H1 (cell line): ENCODE measurements around the gene RAB11FIP3. TPM values are rescaled to one million over a fixed set of nuclear protein-coding genes. Genes with fewer than 3 reads are reported as not detected.

Experiments used
- CTCF ChIA-PET: fragments of 300-600 bp; sonication (Branson Sonifier 250); formaldehyde crosslinking; loops from one replicate; lab custom pipeline; 2021; ENCODE audit not compliant: partially characterized antibody; lab: Charles Lee
- POLR2A ChIA-PET: fragments of 300-600 bp; sonication (Branson Sonifier 250); formaldehyde crosslinking; loops from one replicate; lab custom pipeline; 2021; ENCODE audit warnings: inconsistent platforms; ENCODE audit not compliant: partially characterized antibody; lab: Charles Lee
- DNase-seq, 2 experiments: peaks; one replicate each; pipeline versions ENCODE4 v3.0.0 to v3.0.0-alpha.2; 2010 to 2022; ENCODE audit warnings: low spot score in 2 of 2, low read depth in 1 of 2, mixed read lengths in 1 of 2
- FAIRE-seq: peaks from 2 replicates; lab custom pipeline; 2011; peaks lifted over from hg19 to GRCh38; lab: Jason Lieb, UNC
- H2AFZ ChIP-seq: 2 replicates; pipeline ENCODE4 v1.8.1; 2012; ENCODE audit warnings: low read length, inconsistent platforms
- H2AK5ac ChIP-seq: 2 replicates; pipeline ENCODE4 v1.6.1; 2013; ENCODE audit warnings: low read depth, low read length
- H2BK120ac ChIP-seq: replicated peaks from 2 replicates; pipeline ENCODE3; 2013; ENCODE audit warnings: low read depth, low read length, inconsistent platforms
- H2BK12ac ChIP-seq: 2 replicates; pipeline ENCODE4 v1.6.1; 2013; ENCODE audit warnings: low read depth, low read length
- H2BK15ac ChIP-seq: 2 replicates; pipeline ENCODE4 v1.6.1; 2013; ENCODE audit warnings: low read length
- H2BK20ac ChIP-seq: 2 replicates; pipeline ENCODE4 v1.6.1; 2013; ENCODE audit warnings: low read length
- H2BK5ac ChIP-seq: 2 replicates; pipeline ENCODE4 v1.6.1; 2013; ENCODE audit warnings: low read depth, low read length
- H3K14ac ChIP-seq: 2 replicates; pipeline ENCODE4 v1.6.1; 2013; ENCODE audit warnings: inconsistent platforms; ENCODE audit not compliant: insufficient read length
- H3K18ac ChIP-seq: 2 replicates; pipeline ENCODE4 v1.6.1; 2013; ENCODE audit warnings: low read length; ENCODE audit errors: extremely low read depth
- H3K23ac ChIP-seq: 2 replicates; pipeline ENCODE4 v1.6.1; 2013; ENCODE audit warnings: inconsistent platforms; ENCODE audit not compliant: insufficient read length
- H3K23me2 ChIP-seq: 2 replicates; pipeline ENCODE4 v1.6.1; 2013; ENCODE audit warnings: low read depth, low read length
- H3K27ac ChIP-seq: 2 replicates; pipeline ENCODE4 v1.6.1; 2011; ENCODE audit warnings: low read depth, low read length, inconsistent platforms
- H3K27me3 ChIP-seq, 4 experiments: replicated peaks in 1 of 4; 1 replicate in 1 of 4; 2 replicates in 3 of 4; pipeline versions ENCODE4 v1.6.1 to v1.8.1; 2011 to 2013; ENCODE audit warnings: low read length in 3 of 4, mild to moderate bottlenecking in 3 of 4, inconsistent platforms in 2 of 4, mixed read lengths in 2 of 4, moderate library complexity in 1 of 4; ENCODE audit not compliant: control insufficient read depth in 3 of 4, insufficient read depth in 3 of 4; ENCODE audit errors: extremely low read depth in 1 of 4
- H3K36me3 ChIP-seq, 4 experiments: 2 replicates each; pipeline versions ENCODE4 v1.6.1 to v1.8.1; 2011 to 2013; ENCODE audit warnings: mild to moderate bottlenecking in 4 of 4, low read length in 3 of 4, moderate library complexity in 2 of 4, control low read depth in 1 of 4, inconsistent platforms in 1 of 4; ENCODE audit not compliant: insufficient read depth in 4 of 4, control insufficient read depth in 2 of 4
- H3K4ac ChIP-seq: replicated peaks from 2 replicates; pipeline ENCODE3; 2013; ENCODE audit warnings: low read length, low read depth, mixed read lengths, inconsistent platforms; ENCODE audit not compliant: insufficient read length
- H3K4me1 ChIP-seq, 4 experiments: replicated peaks in 1 of 4; 1 replicate in 1 of 4; 2 replicates in 3 of 4; pipeline versions ENCODE4 v1.6.1 to v1.8.1; 2011 to 2013; ENCODE audit warnings: low read length in 3 of 4, inconsistent platforms in 2 of 4, mixed read lengths in 1 of 4; ENCODE audit not compliant: insufficient read depth in 4 of 4, control insufficient read depth in 3 of 4
- H3K4me2 ChIP-seq, 2 experiments: 2 replicates each; pipeline versions ENCODE4 v1.6.1 to v1.8.1; 2011 to 2013; ENCODE audit warnings: low read depth in 2 of 2, low read length in 2 of 2, control low read depth in 1 of 2, inconsistent platforms in 1 of 2, mild to moderate bottlenecking in 1 of 2; ENCODE audit not compliant: insufficient read depth in 1 of 2
- H3K4me3 ChIP-seq, 4 experiments: fragments of 200-600, 300-600 bp in 1 of 4; sonication (generic), shearing (Covaris generic), sonication (Bioruptor Twin) in 1 of 4; 2 replicates each; pipeline versions ENCODE4 v1.5.1 to v1.8.1; 2011 to 2016; ENCODE audit warnings: low read length in 4 of 4, low read depth in 3 of 4, control low read depth in 2 of 4, inconsistent platforms in 2 of 4, mild to moderate bottlenecking in 2 of 4, mixed read lengths in 1 of 4, moderate library complexity in 1 of 4; ENCODE audit not compliant: insufficient read depth in 2 of 4; ENCODE audit errors: extremely low read depth in 1 of 4
- H3K56ac ChIP-seq: replicated peaks from 2 replicates; pipeline ENCODE3; 2013; ENCODE audit warnings: low read depth, mild to moderate bottlenecking, mixed read lengths, low read length, inconsistent platforms; ENCODE audit not compliant: insufficient read length
- H3K79me1 ChIP-seq: 2 replicates; pipeline ENCODE4 v1.6.1; 2013; ENCODE audit warnings: low read depth, low read length, control low read depth
- H3K79me2 ChIP-seq, 2 experiments: 2 replicates each; pipeline versions ENCODE4 v1.6.1 to v1.8.1; 2012 to 2013; ENCODE audit warnings: low read length in 2 of 2, mild to moderate bottlenecking in 2 of 2, inconsistent platforms in 1 of 2; ENCODE audit not compliant: insufficient read depth in 2 of 2, control insufficient read depth in 1 of 2
- H3K9ac ChIP-seq, 4 experiments: replicated peaks in 1 of 4; 1 replicate in 1 of 4; 2 replicates in 3 of 4; pipeline versions ENCODE4 v1.6.1 to v1.8.1; 2011 to 2013; ENCODE audit warnings: low read depth in 3 of 4, low read length in 3 of 4, control low read depth in 2 of 4, mild to moderate bottlenecking in 2 of 4, moderate library complexity in 2 of 4, inconsistent platforms in 1 of 4; ENCODE audit errors: extremely low read depth in 1 of 4
- H3K9me3 ChIP-seq, 2 experiments: 2 replicates each; pipeline versions ENCODE4 v1.6.1 to v1.8.1; 2012 to 2013; ENCODE audit warnings: mild to moderate bottlenecking in 2 of 2, moderate library complexity in 2 of 2, control low read depth in 1 of 2, inconsistent platforms in 1 of 2, low read depth in 1 of 2, low read length in 1 of 2, mixed read lengths in 1 of 2; ENCODE audit not compliant: insufficient read depth in 2 of 2
- H4K20me1 ChIP-seq, 2 experiments: replicated peaks in 1 of 2; 2 replicates each; pipeline versions ENCODE3 to v1.8.1; 2011 to 2013; ENCODE audit warnings: inconsistent platforms in 2 of 2, low read length in 2 of 2, mild to moderate bottlenecking in 1 of 2; ENCODE audit not compliant: insufficient read depth in 2 of 2, control insufficient read depth in 1 of 2
- H4K5ac ChIP-seq: 2 replicates; pipeline ENCODE4 v1.6.1; 2013; ENCODE audit warnings: low read length, low read depth, mixed read lengths, inconsistent platforms; ENCODE audit not compliant: insufficient read length
- H4K8ac ChIP-seq: 2 replicates; pipeline ENCODE4 v1.8.0; 2013; ENCODE audit warnings: mild to moderate bottlenecking, moderate library complexity, low read length, inconsistent platforms; ENCODE audit not compliant: insufficient read depth; ENCODE audit errors: extremely low read depth
- H4K91ac ChIP-seq: replicated peaks from 2 replicates; pipeline ENCODE3; 2013; ENCODE audit warnings: low read length, mixed read lengths, inconsistent platforms; ENCODE audit not compliant: insufficient read length
- CBX5 ChIP-seq: fragments of 300-800, 300-1000 bp; sonication (generic); IDR thresholded peaks from 2 replicates; pipeline ENCODE4 v1.7.1; 2016; ENCODE audit warnings: antibody characterized with exemption, low read length, low read depth
- RFX5 ChIP-seq: IDR thresholded peaks from 2 replicates; pipeline ENCODE4 v1.6.1; 2011; ENCODE audit warnings: low read depth, low read length, improper control_type of control experiment, borderline replicate concordance
- RXRA ChIP-seq: IDR thresholded peaks from 2 replicates; pipeline ENCODE4 v1.6.1; 2011; ENCODE audit warnings: low read depth, mild to moderate bottlenecking, low read length, moderate library complexity; ENCODE audit not compliant: insufficient read depth
- WGBS, 2 experiments: shearing (Covaris generic) in 1 of 2; methylation state at CpG; one replicate each; pipeline versions ENCODE4 v1.1.6 to v1.1.7; 2013 to 2015; ENCODE audit warnings: low lambda C conversion rate in 2 of 2, mixed read lengths in 2 of 2, inconsistent platforms in 1 of 2, low coverage in 1 of 2, missing lambda C conversion rate in 1 of 2; ENCODE audit not compliant: insufficient replicate concordance in 2 of 2, insufficient coverage in 1 of 2, insufficient read length in 1 of 2; ENCODE audit errors: extremely low coverage in 1 of 2, missing lambda C conversion rate in 1 of 2; 5-methylcytosine and 5-hydroxymethylcytosine counted together
- polyA plus RNA-seq, 7 experiments: library from polyadenylated mRNA; depleted of rRNA in 3 of 7; stranded (reverse) in 5 of 7; unstranded in 2 of 7; fragments of >200 nt in 5 of 7; fragments of 200-250 nt in 2 of 7; gene quantifications; 1 replicate in 5 of 7; 2 replicates in 1 of 7; 4 replicates in 1 of 7; pipeline versions ENCODE4 v1.2.1 to v1.2.3, GENCODE V29; 2011 to 2013; ENCODE audit warnings: missing spikeins in 2 of 7, mixed read lengths in 2 of 7
- total RNA-seq: library from RNA; stranded (reverse); fragmentation: NEBNext Ultra II Directional; extraction: Animal tissue kit (Norgen Biotek cat#: 25700); gene quantifications from 2 replicates; pipeline ENCODE4 v1.2.1, GENCODE V29; 2021
- TF ChIP-seq, protein P1 (sequence below), 3 experiments: IDR thresholded peaks; 1 replicate in 2 of 3; 2 replicates in 1 of 3; pipeline versions ENCODE4 v1.5.1 to v1.6.1; 2011; ENCODE audit warnings: low read length in 3 of 3, mild to moderate bottlenecking in 3 of 3, inconsistent platforms in 2 of 3, low read depth in 1 of 3, moderate library complexity in 1 of 3; ENCODE audit not compliant: insufficient read depth in 1 of 3; ENCODE audit errors: control extremely low read depth in 1 of 3

RAB11FIP3 gene
- total and polyA plus RNA-seq, 2 of the 8 experiments (the other 6 are each of a cell fraction or from before 2014, with no cell fraction given): 9.3 to 35.2 TPM

DNA sequence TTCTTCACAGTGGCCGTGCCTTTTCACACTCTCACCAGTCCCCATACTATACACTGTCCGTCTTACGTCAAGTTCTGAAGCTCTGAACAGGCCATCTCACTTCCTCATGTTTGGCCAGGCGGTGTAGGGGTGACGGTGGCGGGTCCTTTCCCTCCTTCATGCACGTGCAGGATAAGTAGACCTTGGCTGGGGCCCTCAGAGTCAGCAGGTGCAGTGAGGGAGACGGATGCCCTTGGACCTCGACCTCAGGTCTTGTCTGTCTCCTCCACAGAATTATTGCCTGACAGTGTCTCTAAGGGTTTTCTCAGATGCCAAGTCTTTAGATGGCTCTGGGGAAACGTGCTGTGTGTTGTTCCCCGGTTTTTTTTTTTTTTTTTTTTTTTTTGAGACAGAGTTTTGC is 37.6 kb downstream of the RAB11FIP3 start:
- ChIA-PET POLR2A (no interaction called here), CTCF (no interaction called here)
- no peak overlapping the region for H3K4me3 ChIP-seq
- H2AK5ac ChIP-seq: no peak overlapping the region; the same call in 1 of the 2 replicates
- 91% methylated on average over 10 of the region's 11 CpGs; no CpG with 5 or more reads in 1 of the 2 experiments for WGBS, 2 experiments
- H2BK15ac ChIP-seq: no peak overlapping the region
- H2AFZ ChIP-seq: no peak overlapping the region
- no peak overlapping the region for H2BK20ac ChIP-seq
- no peak overlapping the region for H3K4ac ChIP-seq
- 0 out of 2 replicates have a peak, but pooled peaks cover 2% of the 10 kb centered on the region for H3K79me1 ChIP-seq
- H3K36me3 ChIP-seq: no peaks in the 10 kb centered on the region; a peak in 1 of 8 replicates
- H3K23me2 ChIP-seq: no peaks in the 10 kb centered on the region
- H3K27ac ChIP-seq: no peak overlapping the region
- H3K27me3 ChIP-seq: no peaks in the 10 kb centered on the region
- H2BK12ac ChIP-seq: no peak overlapping the region
- H3K18ac ChIP-seq: no peak overlapping the region
- FAIRE-seq: no peak
- H4K8ac ChIP-seq: no peak overlapping the region
- no peak overlapping the region for H2BK120ac ChIP-seq
- peaks cover 0 to 4% of the 10 kb centered on the region in 2 experiments; a peak in 1 of 4 replicates for H3K79me2 ChIP-seq
- H4K20me1 ChIP-seq: peaks cover 0 to 15% of the 10 kb centered on the region in 2 experiments
- H3K4me2 ChIP-seq: no peak overlapping the region
- peaks cover 0 to 4% (median 1%) of the 10 kb centered on the region in 4 experiments; a peak in 5 of 7 replicates for H3K4me1 ChIP-seq
- H4K5ac ChIP-seq: no peak overlapping the region
- H2BK5ac ChIP-seq: no peak overlapping the region; the same call in 1 of the 2 replicates
- H3K56ac ChIP-seq: no peak overlapping the region
- H4K91ac ChIP-seq: no peak overlapping the region
- H3K9ac ChIP-seq: no peak overlapping the region
- no peak overlapping the region for H3K14ac ChIP-seq
- no peak overlapping the region for H3K23ac ChIP-seq
- no peak for TF ChIP-seq CBX5
- TF ChIP-seq RFX5: no peak
- no peak for TF ChIP-seq RXRA
- TF ChIP-seq, protein P1, sequence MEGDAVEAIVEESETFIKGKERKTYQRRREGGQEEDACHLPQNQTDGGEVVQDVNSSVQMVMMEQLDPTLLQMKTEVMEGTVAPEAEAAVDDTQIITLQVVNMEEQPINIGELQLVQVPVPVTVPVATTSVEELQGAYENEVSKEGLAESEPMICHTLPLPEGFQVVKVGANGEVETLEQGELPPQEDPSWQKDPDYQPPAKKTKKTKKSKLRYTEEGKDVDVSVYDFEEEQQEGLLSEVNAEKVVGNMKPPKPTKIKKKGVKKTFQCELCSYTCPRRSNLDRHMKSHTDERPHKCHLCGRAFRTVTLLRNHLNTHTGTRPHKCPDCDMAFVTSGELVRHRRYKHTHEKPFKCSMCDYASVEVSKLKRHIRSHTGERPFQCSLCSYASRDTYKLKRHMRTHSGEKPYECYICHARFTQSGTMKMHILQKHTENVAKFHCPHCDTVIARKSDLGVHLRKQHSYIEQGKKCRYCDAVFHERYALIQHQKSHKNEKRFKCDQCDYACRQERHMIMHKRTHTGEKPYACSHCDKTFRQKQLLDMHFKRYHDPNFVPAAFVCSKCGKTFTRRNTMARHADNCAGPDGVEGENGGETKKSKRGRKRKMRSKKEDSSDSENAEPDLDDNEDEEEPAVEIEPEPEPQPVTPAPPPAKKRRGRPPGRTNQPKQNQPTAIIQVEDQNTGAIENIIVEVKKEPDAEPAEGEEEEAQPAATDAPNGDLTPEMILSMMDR (IDR thresholded peaks at IDR 0.05; ENCODE audit: control extremely low read depth in 1 of 3, insufficient read depth in 1 of 3, low read depth in 1 of 3, low read length in 3 of 3): no peak
- H3K9me3 ChIP-seq: no peaks in the 10 kb centered on the region
- DNase-seq: no peak
